ENCODE results near the gene MPV17L2.
A peak's percentile ranks its signal among the peaks of the same experiment; 100 is the strongest.

The MPV17L2 gene

GRCh38 chr19:18164072-18164471 is 28.9 kb upstream of the MPV17L2 start:
- Histone ChIP-seq H3K27me3 (ENCODE audit: control insufficient read depth, insufficient read depth, low read length) (no peaks in the 10 kb centered on the region), H3K4me2 (ENCODE audit: low read length) (no peak overlapping the region), H2AFZ (no peak overlapping the region), H3K9me3 (ENCODE audit: control insufficient read depth, low read length) (no peaks in the 10 kb centered on the region), H3K36me3 (ENCODE audit: control insufficient read depth, insufficient read depth, low read length) (no peaks in the 10 kb centered on the region), H3K27ac (no peak overlapping the region), H3K79me2 (peaks cover 6% of the 10 kb centered on the region), H3K4me3 (ENCODE audit: low read depth, low read length) (no peak overlapping the region), H3K9ac (no peak overlapping the region), H3K4me1 (peaks cover 7% of the 10 kb centered on the region)
- no peak for TF ChIP-seq CTCF (IDR thresholded peaks at IDR 0.05)

- Histone ChIP-seq H3K4me3 (ENCODE audit: low read depth, low read length) (no peak overlapping the region), H3K36me3 (ENCODE audit: control insufficient read depth, insufficient read depth, low read length) (no peaks in the 10 kb centered on the region), H3K27me3 (ENCODE audit: control insufficient read depth, insufficient read depth, low read length) (no peaks in the 10 kb centered on the region), H2AFZ (no peak overlapping the region), H3K9ac (no peak overlapping the region), H3K9me3 (ENCODE audit: control insufficient read depth, low read length) (no peaks in the 10 kb centered on the region), H3K4me1 (peaks cover 3% of the 10 kb centered on the region), H3K27ac (no peak overlapping the region), H3K79me2 (peaks cover 6% of the 10 kb centered on the region), H3K4me2 (ENCODE audit: low read length) (no peak overlapping the region)
- no peak for TF ChIP-seq CTCF (IDR thresholded peaks at IDR 0.05)
Measured at GRCh38 chr19:18165794-18166544, 27.0 kb upstream of the MPV17L2 start.

GRCh38 chr19:18167011-18167410 is 26.0 kb upstream of the MPV17L2 start:
- no peak for TF ChIP-seq CTCF (IDR thresholded peaks at IDR 0.05)
- no peaks in the 10 kb centered on the region for H3K27me3 ChIP-seq (ENCODE audit: control insufficient read depth, insufficient read depth, low read length)
- no peak overlapping the region for H3K4me2 ChIP-seq (ENCODE audit: low read length)
- no peak overlapping the region for H2AFZ ChIP-seq
- peaks cover 2% of the 10 kb centered on the region for H3K79me2 ChIP-seq
- H3K9ac ChIP-seq, result no peak overlapping the region
- no peaks in the 10 kb centered on the region for H3K36me3 ChIP-seq (ENCODE audit: control insufficient read depth, insufficient read depth, low read length)
- no peaks in the 10 kb centered on the region for H3K9me3 ChIP-seq (ENCODE audit: control insufficient read depth, low read length)
- H3K4me3 ChIP-seq (ENCODE audit: low read depth, low read length), result no peak overlapping the region
- no peaks in the 10 kb centered on the region for H3K4me1 ChIP-seq
- H3K27ac ChIP-seq, result no peak overlapping the region

- Histone ChIP-seq H3K9ac (no peak overlapping the region), H3K36me3 (ENCODE audit: control insufficient read depth, insufficient read depth, low read length) (no peaks in the 10 kb centered on the region), H3K27ac (no peak overlapping the region), H3K9me3 (ENCODE audit: control insufficient read depth, low read length) (no peaks in the 10 kb centered on the region), H3K4me2 (ENCODE audit: low read length) (no peak overlapping the region), H3K4me3 (ENCODE audit: low read depth, low read length) (no peak overlapping the region), H3K27me3 (ENCODE audit: control insufficient read depth, insufficient read depth, low read length) (no peaks in the 10 kb centered on the region), H3K79me2 (no peaks in the 10 kb centered on the region), H3K4me1 (peaks cover 2% of the 10 kb centered on the region), H2AFZ (no peak overlapping the region)
- TF ChIP-seq CTCF (IDR thresholded peaks at IDR 0.05), result peak; percentile 78
Measured at GRCh38 chr19:18167975-18168645, 24.9 kb upstream of the MPV17L2 start.

All from parathyroid adenoma (tissue), 2 donors.